Liver (tissue), 9 donors: Measurements from ENCODE around the gene NUBP1. TPM values are rescaled to one million over a fixed set of nuclear protein-coding genes. Genes with fewer than 3 reads are reported as not detected.

Experiments
- DNase-seq: peaks from one replicate; pipeline ENCODE4 v3.0.0-alpha.2; 2017; ENCODE audit warnings: low spot score
- H3K27ac ChIP-seq, 2 donors: one replicate each; pipeline ENCODE4 v1.7.0; 2013; ENCODE audit warnings: inconsistent platforms in 2 of 2, low read length in 2 of 2, control low read depth in 1 of 2, low read depth in 1 of 2, mild to moderate bottlenecking in 1 of 2
- H3K27me3 ChIP-seq, 4 donors: one replicate each; pipeline versions ENCODE4 v1.6.1 to v1.7.0; 2013; ENCODE audit warnings: low read length in 3 of 4, inconsistent platforms in 1 of 4, mild to moderate bottlenecking in 1 of 4, moderate library complexity in 1 of 4; ENCODE audit not compliant: control insufficient read depth in 4 of 4, insufficient read depth in 4 of 4
- H3K36me3 ChIP-seq, 4 donors: one replicate each; pipeline versions ENCODE4 v1.6.1 to v1.7.0; 2013; ENCODE audit warnings: low read length in 3 of 4, mild to moderate bottlenecking in 3 of 4, low read depth in 1 of 4, moderate library complexity in 1 of 4; ENCODE audit not compliant: control insufficient read depth in 4 of 4, insufficient read depth in 3 of 4
- H3K4me1 ChIP-seq, 4 donors: one replicate each; pipeline versions ENCODE4 v1.6.1 to v1.7.0; 2013; ENCODE audit warnings: low read length in 3 of 4, mild to moderate bottlenecking in 3 of 4, moderate library complexity in 1 of 4; ENCODE audit not compliant: control insufficient read depth in 4 of 4, insufficient read depth in 4 of 4
- H3K4me3 ChIP-seq, 3 donors: one replicate each; pipeline versions ENCODE4 v1.6.1 to v1.7.0; 2013; ENCODE audit warnings: low read length in 3 of 3, control low read depth in 1 of 3, low read depth in 1 of 3, mild to moderate bottlenecking in 1 of 3
- H3K9ac ChIP-seq, 2 donors: one replicate each; pipeline ENCODE4 v1.7.0; 2013; ENCODE audit warnings: low read length in 2 of 2, mild to moderate bottlenecking in 2 of 2, moderate library complexity in 2 of 2, control low read depth in 1 of 2, low read depth in 1 of 2
- H3K9me3 ChIP-seq, 4 donors: one replicate each; pipeline versions ENCODE4 v1.6.1 to v1.7.0; 2013; ENCODE audit warnings: low read length in 3 of 4; ENCODE audit not compliant: control insufficient read depth in 4 of 4
- EGR1 ChIP-seq, 2 donors: IDR thresholded peaks; 2 replicates each; pipeline ENCODE4 v1.6.1; 2016 to 2018; ENCODE audit warnings: antibody characterized with exemption in 2 of 2, low read depth in 2 of 2
- FOXA1 ChIP-seq: IDR thresholded peaks from 2 replicates; pipeline ENCODE4 v1.6.1; 2016; ENCODE audit warnings: antibody characterized with exemption
- FOXA2 ChIP-seq: IDR thresholded peaks from 2 replicates; pipeline ENCODE4 v1.6.1; 2016; ENCODE audit warnings: antibody characterized with exemption
- GABPA ChIP-seq, 2 donors: IDR thresholded peaks in 1 of 2; conservative IDR thresholded peaks in 1 of 2; 2 replicates each; pipeline ENCODE4 v1.6.1; 2016; ENCODE audit warnings: antibody characterized with exemption in 2 of 2, mild to moderate bottlenecking in 1 of 2, moderate library complexity in 1 of 2
- HNF4A ChIP-seq, 2 donors: conservative IDR thresholded peaks; 2 replicates each; pipeline ENCODE4 v1.6.1; 2016; ENCODE audit warnings: antibody characterized with exemption in 2 of 2, mild to moderate bottlenecking in 2 of 2
- HNF4G ChIP-seq: IDR thresholded peaks from 2 replicates; pipeline ENCODE4 v1.6.1; 2016; ENCODE audit warnings: antibody characterized with exemption
- JUND ChIP-seq, 2 donors: IDR thresholded peaks; 2 replicates each; pipeline ENCODE4 v1.6.1; 2016; ENCODE audit warnings: antibody characterized with exemption in 2 of 2
- NR2F2 ChIP-seq: IDR thresholded peaks from 2 replicates; pipeline ENCODE4 v1.6.1; 2016; ENCODE audit warnings: antibody characterized with exemption
- RAD21 ChIP-seq, 2 donors: IDR thresholded peaks; 2 replicates each; pipeline ENCODE4 v1.6.1; 2016; ENCODE audit warnings: antibody characterized with exemption in 2 of 2, mild to moderate bottlenecking in 2 of 2
- RXRA ChIP-seq, 2 donors: IDR thresholded peaks; 2 replicates each; pipeline ENCODE4 v1.6.1; 2017 to 2018; ENCODE audit warnings: antibody characterized with exemption in 2 of 2, mild to moderate bottlenecking in 1 of 2
- SP1 ChIP-seq: IDR thresholded peaks from 2 replicates; pipeline ENCODE4 v1.6.1; 2018; ENCODE audit warnings: antibody characterized with exemption, mild to moderate bottlenecking
- TAF1 ChIP-seq: conservative IDR thresholded peaks from 2 replicates; pipeline ENCODE4 v1.6.1; 2016; ENCODE audit warnings: antibody characterized with exemption, mild to moderate bottlenecking
- YY1 ChIP-seq: IDR thresholded peaks from 2 replicates; pipeline ENCODE4 v1.6.1; 2016; ENCODE audit warnings: antibody characterized with exemption, mild to moderate bottlenecking
- WGBS: extraction: QIAGEN DNeasy Blood & Tissue Kit; methylation state at CpG from one replicate; pipeline ENCODE4 v1.1.7; 2013; 5-methylcytosine and 5-hydroxymethylcytosine counted together
- polyA plus RNA-seq, 2 donors: library from polyadenylated mRNA; stranded (reverse) in 1 of 2; unstranded in 1 of 2; fragments of 200-250 nt in 1 of 2; fragments of >200 nt in 1 of 2; fragmentation: Nextera tagmentation in 1 of 2; extraction: Ambion mirVana in 1 of 2; gene quantifications; one replicate each; pipeline versions ENCODE4 v1.2.1 to v1.2.3, GENCODE V29; 2013 to 2015
- total RNA-seq, 2 donors: library from RNA; depleted of rRNA; stranded (reverse); fragments of >200 nt; gene quantifications; one replicate each; pipeline ENCODE4 v1.2.3, GENCODE V29; 2014
- TF ChIP-seq, protein P1 (sequence below): IDR thresholded peaks from 2 replicates; pipeline ENCODE4 v1.6.1; 2016; ENCODE audit warnings: antibody characterized with exemption
- TF ChIP-seq, protein P2 (sequence below): IDR thresholded peaks from 2 replicates; pipeline ENCODE4 v1.6.1; 2016; ENCODE audit warnings: antibody characterized with exemption
- TF ChIP-seq, protein P3 (sequence below): IDR thresholded peaks from 2 replicates; pipeline ENCODE4 v1.6.1; 2016; ENCODE audit warnings: antibody characterized with exemption, mild to moderate bottlenecking
- TF ChIP-seq, protein P4 (sequence below): IDR thresholded peaks from 2 replicates; pipeline ENCODE4 v1.6.1; 2016; ENCODE audit warnings: antibody characterized with exemption
- TF ChIP-seq, protein P5 (sequence below): fragments of 150-350 bp; IDR thresholded peaks from 2 replicates; pipeline ENCODE4 v1.5.1; 2017; ENCODE audit warnings: improper control_type of control experiment, low read depth, low read length; ENCODE audit not compliant: missing input control
- donor health status: healthy.
- donor health status: healthy.
- donor health status: healthy.
- donor health status: healthy.
- donor health status: healthy.

The NUBP1 gene
- total and polyA plus RNA-seq, 4 donors, result 16.6 to 22.5 (median 20.3) TPM

DNA sequence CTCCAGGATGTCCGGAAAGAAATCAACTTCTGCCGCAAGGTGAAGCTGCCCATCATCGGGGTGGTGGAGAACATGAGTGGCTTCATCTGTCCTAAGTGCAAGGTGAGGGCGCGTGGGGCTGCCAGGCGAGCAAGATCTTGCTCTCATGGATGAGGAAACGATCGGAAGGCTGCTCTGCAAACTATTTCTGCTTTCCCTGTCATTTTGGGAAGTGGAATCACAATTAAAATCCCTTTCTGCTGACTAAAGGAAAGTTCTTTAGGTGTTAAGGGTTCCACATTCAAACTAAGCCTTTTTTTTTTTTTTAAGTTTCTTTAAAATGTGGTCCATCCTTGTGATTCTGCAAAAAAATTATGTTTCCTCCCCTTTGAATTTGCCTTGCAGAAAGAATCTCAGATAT, 17.7 kb downstream of the NUBP1 start:
- no peak overlapping the region for H3K4me3 ChIP-seq
- H3K36me3 ChIP-seq, result peaks cover 23 to 74% (median 52%) of the 10 kb centered on the region in 4 donors
- no peak for DNase-seq
- no peaks in the 10 kb centered on the region for H3K27me3 ChIP-seq
- H3K27ac ChIP-seq, result no peak overlapping the region
- H3K9ac ChIP-seq, result no peak overlapping the region
- TF ChIP-seq, protein P1, sequence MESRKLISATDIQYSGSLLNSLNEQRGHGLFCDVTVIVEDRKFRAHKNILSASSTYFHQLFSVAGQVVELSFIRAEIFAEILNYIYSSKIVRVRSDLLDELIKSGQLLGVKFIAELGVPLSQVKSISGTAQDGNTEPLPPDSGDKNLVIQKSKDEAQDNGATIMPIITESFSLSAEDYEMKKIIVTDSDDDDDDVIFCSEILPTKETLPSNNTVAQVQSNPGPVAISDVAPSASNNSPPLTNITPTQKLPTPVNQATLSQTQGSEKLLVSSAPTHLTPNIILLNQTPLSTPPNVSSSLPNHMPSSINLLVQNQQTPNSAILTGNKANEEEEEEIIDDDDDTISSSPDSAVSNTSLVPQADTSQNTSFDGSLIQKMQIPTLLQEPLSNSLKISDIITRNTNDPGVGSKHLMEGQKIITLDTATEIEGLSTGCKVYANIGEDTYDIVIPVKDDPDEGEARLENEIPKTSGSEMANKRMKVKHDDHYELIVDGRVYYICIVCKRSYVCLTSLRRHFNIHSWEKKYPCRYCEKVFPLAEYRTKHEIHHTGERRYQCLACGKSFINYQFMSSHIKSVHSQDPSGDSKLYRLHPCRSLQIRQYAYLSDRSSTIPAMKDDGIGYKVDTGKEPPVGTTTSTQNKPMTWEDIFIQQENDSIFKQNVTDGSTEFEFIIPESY, result no peak
- no peak for TF ChIP-seq HNF4G
- TF ChIP-seq, protein P2, sequence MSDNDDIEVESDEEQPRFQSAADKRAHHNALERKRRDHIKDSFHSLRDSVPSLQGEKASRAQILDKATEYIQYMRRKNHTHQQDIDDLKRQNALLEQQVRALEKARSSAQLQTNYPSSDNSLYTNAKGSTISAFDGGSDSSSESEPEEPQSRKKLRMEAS, result no peak
- TF ChIP-seq JUND (IDR thresholded peaks at IDR 0.05), result no peak
- H3K4me1 ChIP-seq, result no peaks in the 10 kb centered on the region
- H3K9me3 ChIP-seq, result no peaks in the 10 kb centered on the region
- WGBS, result 94% methylated on average over 8 of the region's 8 CpGs

DNA sequence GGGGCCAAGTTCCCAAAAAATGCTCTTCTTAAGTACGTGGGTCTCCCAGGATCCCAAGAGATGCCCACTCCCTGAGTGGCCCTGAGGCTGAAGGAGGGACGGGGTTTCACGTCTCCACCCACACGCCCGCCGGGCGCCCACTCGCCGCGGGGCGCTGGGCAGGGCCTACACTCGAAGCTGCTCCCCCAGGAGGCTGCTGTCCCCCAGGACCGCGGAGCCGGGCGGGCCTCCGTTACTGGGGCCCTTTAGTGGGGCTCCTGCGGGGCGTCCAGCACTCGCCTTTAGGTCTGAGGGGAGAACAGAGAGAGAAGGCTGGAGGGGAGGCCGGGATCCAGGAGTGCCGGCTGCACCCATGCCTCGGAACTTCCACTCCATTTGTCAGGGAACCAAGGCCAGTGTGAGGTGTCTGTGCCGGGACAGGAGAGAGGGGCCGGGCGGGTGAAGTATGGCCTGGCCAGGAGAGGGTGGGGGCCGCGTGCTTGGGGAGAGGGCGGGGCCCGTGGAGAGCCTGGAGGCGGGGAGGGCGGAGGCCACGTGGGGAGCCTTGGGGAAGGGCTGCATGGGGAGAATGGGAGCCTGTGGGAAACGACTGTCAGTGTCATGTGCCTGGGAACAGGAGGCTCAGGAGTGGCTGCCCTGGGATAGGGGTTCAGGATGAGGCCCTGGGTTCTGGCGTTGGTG, 18.8 kb downstream of the NUBP1 start:
- Histone ChIP-seq H3K27ac (no peak overlapping the region), H3K4me1 (no peaks in the 10 kb centered on the region), H3K4me3 (no peak overlapping the region), H3K27me3 (no peaks in the 10 kb centered on the region), H3K9me3 (no peaks in the 10 kb centered on the region), H3K9ac (no peak overlapping the region), H3K36me3 (peaks cover 19 to 63% (median 43%) of the 10 kb centered on the region in 4 donors)
- 97% methylated on average over 35 of the region's 35 CpGs for WGBS
- no peak for DNase-seq
- TF ChIP-seq FOXA1, result no peak
- no peak for TF ChIP-seq JUND (IDR thresholded peaks at IDR 0.05)
- TF ChIP-seq, protein P2, result no peak
- TF ChIP-seq, protein P3, sequence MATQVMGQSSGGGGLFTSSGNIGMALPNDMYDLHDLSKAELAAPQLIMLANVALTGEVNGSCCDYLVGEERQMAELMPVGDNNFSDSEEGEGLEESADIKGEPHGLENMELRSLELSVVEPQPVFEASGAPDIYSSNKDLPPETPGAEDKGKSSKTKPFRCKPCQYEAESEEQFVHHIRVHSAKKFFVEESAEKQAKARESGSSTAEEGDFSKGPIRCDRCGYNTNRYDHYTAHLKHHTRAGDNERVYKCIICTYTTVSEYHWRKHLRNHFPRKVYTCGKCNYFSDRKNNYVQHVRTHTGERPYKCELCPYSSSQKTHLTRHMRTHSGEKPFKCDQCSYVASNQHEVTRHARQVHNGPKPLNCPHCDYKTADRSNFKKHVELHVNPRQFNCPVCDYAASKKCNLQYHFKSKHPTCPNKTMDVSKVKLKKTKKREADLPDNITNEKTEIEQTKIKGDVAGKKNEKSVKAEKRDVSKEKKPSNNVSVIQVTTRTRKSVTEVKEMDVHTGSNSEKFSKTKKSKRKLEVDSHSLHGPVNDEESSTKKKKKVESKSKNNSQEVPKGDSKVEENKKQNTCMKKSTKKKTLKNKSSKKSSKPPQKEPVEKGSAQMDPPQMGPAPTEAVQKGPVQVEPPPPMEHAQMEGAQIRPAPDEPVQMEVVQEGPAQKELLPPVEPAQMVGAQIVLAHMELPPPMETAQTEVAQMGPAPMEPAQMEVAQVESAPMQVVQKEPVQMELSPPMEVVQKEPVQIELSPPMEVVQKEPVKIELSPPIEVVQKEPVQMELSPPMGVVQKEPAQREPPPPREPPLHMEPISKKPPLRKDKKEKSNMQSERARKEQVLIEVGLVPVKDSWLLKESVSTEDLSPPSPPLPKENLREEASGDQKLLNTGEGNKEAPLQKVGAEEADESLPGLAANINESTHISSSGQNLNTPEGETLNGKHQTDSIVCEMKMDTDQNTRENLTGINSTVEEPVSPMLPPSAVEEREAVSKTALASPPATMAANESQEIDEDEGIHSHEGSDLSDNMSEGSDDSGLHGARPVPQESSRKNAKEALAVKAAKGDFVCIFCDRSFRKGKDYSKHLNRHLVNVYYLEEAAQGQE, result no peak
- TF ChIP-seq, protein P4, sequence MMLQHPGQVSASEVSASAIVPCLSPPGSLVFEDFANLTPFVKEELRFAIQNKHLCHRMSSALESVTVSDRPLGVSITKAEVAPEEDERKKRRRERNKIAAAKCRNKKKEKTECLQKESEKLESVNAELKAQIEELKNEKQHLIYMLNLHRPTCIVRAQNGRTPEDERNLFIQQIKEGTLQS, result no peak
- TF ChIP-seq SP1, result no peak
- no peak for TF ChIP-seq GABPA (IDR thresholded peaks at IDR 0.05 in 1 of 2, conservative IDR thresholded peaks at IDR 0.05 in 1 of 2)
- TF ChIP-seq, protein P5, sequence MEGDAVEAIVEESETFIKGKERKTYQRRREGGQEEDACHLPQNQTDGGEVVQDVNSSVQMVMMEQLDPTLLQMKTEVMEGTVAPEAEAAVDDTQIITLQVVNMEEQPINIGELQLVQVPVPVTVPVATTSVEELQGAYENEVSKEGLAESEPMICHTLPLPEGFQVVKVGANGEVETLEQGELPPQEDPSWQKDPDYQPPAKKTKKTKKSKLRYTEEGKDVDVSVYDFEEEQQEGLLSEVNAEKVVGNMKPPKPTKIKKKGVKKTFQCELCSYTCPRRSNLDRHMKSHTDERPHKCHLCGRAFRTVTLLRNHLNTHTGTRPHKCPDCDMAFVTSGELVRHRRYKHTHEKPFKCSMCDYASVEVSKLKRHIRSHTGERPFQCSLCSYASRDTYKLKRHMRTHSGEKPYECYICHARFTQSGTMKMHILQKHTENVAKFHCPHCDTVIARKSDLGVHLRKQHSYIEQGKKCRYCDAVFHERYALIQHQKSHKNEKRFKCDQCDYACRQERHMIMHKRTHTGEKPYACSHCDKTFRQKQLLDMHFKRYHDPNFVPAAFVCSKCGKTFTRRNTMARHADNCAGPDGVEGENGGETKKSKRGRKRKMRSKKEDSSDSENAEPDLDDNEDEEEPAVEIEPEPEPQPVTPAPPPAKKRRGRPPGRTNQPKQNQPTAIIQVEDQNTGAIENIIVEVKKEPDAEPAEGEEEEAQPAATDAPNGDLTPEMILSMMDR, result no peak
- TF ChIP-seq EGR1 (IDR thresholded peaks at IDR 0.05; ENCODE audit: low read depth in 2 of 2), result no peak
- TF ChIP-seq RXRA (IDR thresholded peaks at IDR 0.05), result no peak
- no peak for TF ChIP-seq HNF4A (conservative IDR thresholded peaks at IDR 0.05)
- TF ChIP-seq RAD21 (IDR thresholded peaks at IDR 0.05), result no peak
- TF ChIP-seq, protein P1, result no peak
- no peak for TF ChIP-seq YY1
- no peak for TF ChIP-seq NR2F2
- TF ChIP-seq FOXA2, result no peak
- TF ChIP-seq HNF4G, result no peak
- TF ChIP-seq TAF1, result no peak
